Endothelial cell of umbilical vein (primary cell): ENCODE data around the gene BRINP2. TPM values are rescaled to one million over a fixed set of nuclear protein-coding genes. Genes with fewer than 3 reads are reported as not detected.

ENCODE experiments used
- BruUV-seq: library from RNA; stranded (reverse); fragments of 400-500 nt; replicated peaks from 2 replicates; lab custom pipeline; 2021; lab: Mats Ljungman, UMichigan
- CTCF ChIA-PET: fragments of 300-600, 350-600 bp; sonication (Branson Sonifier 250); formaldehyde crosslinking; loops from one replicate; lab custom pipeline; 2021; ENCODE audit warnings: antibody characterized with exemption, inconsistent platforms; lab: Charles Lee
- POLR2A ChIA-PET: fragments of 300-600, 350-600 bp; sonication (Branson Sonifier 250); formaldehyde crosslinking; loops from one replicate; lab custom pipeline; 2021; ENCODE audit warnings: antibody characterized with exemption, inconsistent platforms; lab: Charles Lee
- DNase-seq: peaks from one replicate; pipeline ENCODE4 v3.0.0-alpha.2; 2011; ENCODE audit warnings: low read depth, low spot score
- FAIRE-seq: peaks from 2 replicates; lab custom pipeline; 2011; peaks lifted over from hg19 to GRCh38; lab: Jason Lieb, UNC
- H2AFZ ChIP-seq: 2 replicates; pipeline ENCODE4 v1.6.0; 2012; ENCODE audit warnings: low read depth, low read length, control low read depth, inconsistent platforms
- H3K27ac ChIP-seq: 2 replicates; pipeline ENCODE4 v1.5.1; 2011; ENCODE audit warnings: low read depth, mild to moderate bottlenecking, control low read depth, low read length, moderate library complexity; ENCODE audit not compliant: insufficient read depth
- H3K27me3 ChIP-seq, 2 experiments: 2 replicates each; pipeline versions ENCODE4 v1.6.0 to v1.6.1; 2011; ENCODE audit warnings: low read length in 2 of 2, mixed read lengths in 1 of 2; ENCODE audit not compliant: control insufficient read depth in 2 of 2, insufficient read depth in 2 of 2
- H3K36me3 ChIP-seq, 2 experiments: 2 replicates in 1 of 2; 3 replicates in 1 of 2; pipeline ENCODE4 v1.5.1; 2011; ENCODE audit warnings: low read length in 2 of 2, mild to moderate bottlenecking in 1 of 2, moderate library complexity in 1 of 2; ENCODE audit not compliant: control insufficient read depth in 2 of 2, insufficient read depth in 2 of 2; ENCODE audit errors: extremely low read depth in 1 of 2
- H3K4me1 ChIP-seq: 3 replicates; pipeline ENCODE4 v1.5.1; 2011; ENCODE audit warnings: mild to moderate bottlenecking, low read length; ENCODE audit not compliant: control insufficient read depth, insufficient read depth; ENCODE audit errors: extremely low read depth
- H3K4me2 ChIP-seq: 2 replicates; pipeline ENCODE4 v1.6.1; 2011; ENCODE audit warnings: low read length, control low read depth, mixed read lengths; ENCODE audit not compliant: insufficient read depth
- H3K4me3 ChIP-seq, 3 experiments: fragments of 200-600 bp in 1 of 3; sonication (generic), shearing (Covaris generic) in 1 of 3; replicated peaks in 1 of 3; 2 replicates each; pipeline ENCODE4 v1.5.1; 2011 to 2016; ENCODE audit warnings: control low read depth in 3 of 3, low read length in 3 of 3, mild to moderate bottlenecking in 2 of 3, inconsistent platforms in 1 of 3, low read depth in 1 of 3, moderate library complexity in 1 of 3; ENCODE audit not compliant: insufficient read depth in 1 of 3
- H3K79me2 ChIP-seq: 2 replicates; pipeline ENCODE4 v1.6.0; 2012; ENCODE audit warnings: low read length, inconsistent platforms; ENCODE audit not compliant: control insufficient read depth, insufficient read depth
- H3K9ac ChIP-seq: replicated peaks from 2 replicates; pipeline ENCODE3; 2011; ENCODE audit warnings: low read length, control low read depth; ENCODE audit not compliant: insufficient read depth; ENCODE audit errors: extremely low read depth
- H3K9me1 ChIP-seq: replicated peaks from 3 replicates; pipeline ENCODE4 v1.6.0; 2011; ENCODE audit warnings: mild to moderate bottlenecking, low read length; ENCODE audit not compliant: control insufficient read depth, insufficient read depth; ENCODE audit errors: extremely low read depth
- H3K9me3 ChIP-seq: replicated peaks from 2 replicates; pipeline ENCODE4 v1.5.1; 2012; ENCODE audit warnings: low read length, inconsistent platforms; ENCODE audit not compliant: control insufficient read depth, insufficient read depth
- H4K20me1 ChIP-seq: replicated peaks from 2 replicates; pipeline ENCODE3; 2011; ENCODE audit warnings: mild to moderate bottlenecking, low read length; ENCODE audit not compliant: control insufficient read depth, insufficient read depth; ENCODE audit errors: extremely low read depth
- EZH2 ChIP-seq: IDR thresholded peaks from 2 replicates; pipeline ENCODE4 v1.6.1; 2012; ENCODE audit warnings: borderline replicate concordance, low read depth, mild to moderate bottlenecking, moderate library complexity, low read length, inconsistent platforms; ENCODE audit not compliant: severe bottlenecking
- FOS ChIP-seq: IDR thresholded peaks from 2 replicates; pipeline ENCODE4 v1.6.1; 2011; ENCODE audit warnings: mild to moderate bottlenecking, low read length, moderate library complexity, borderline replicate concordance; ENCODE audit not compliant: insufficient read depth
- GATA2 ChIP-seq: IDR thresholded peaks from 2 replicates; pipeline ENCODE4 v1.7.0; 2011; ENCODE audit warnings: low read depth, mild to moderate bottlenecking, moderate library complexity, mixed read lengths, low read length; ENCODE audit not compliant: insufficient read length, insufficient read depth
- JUN ChIP-seq: IDR thresholded peaks from 2 replicates; pipeline ENCODE4 v1.6.1; 2011; ENCODE audit warnings: borderline replicate concordance, low read depth; ENCODE audit not compliant: insufficient read length, insufficient read depth
- MYC ChIP-seq: IDR thresholded peaks from one replicate; pipeline ENCODE4 v1.6.1; 2011; ENCODE audit warnings: mild to moderate bottlenecking, low read depth, low read length
- POLR2A ChIP-seq: IDR thresholded peaks from 2 replicates; pipeline ENCODE4 v1.6.1; 2012; ENCODE audit warnings: low read depth, mild to moderate bottlenecking, control low read depth, low read length
- POLR2AphosphoS5 ChIP-seq: IDR thresholded peaks from 2 replicates; pipeline ENCODE4 v1.6.1; 2012; ENCODE audit warnings: low read depth, mild to moderate bottlenecking, control low read depth, low read length, moderate library complexity; ENCODE audit not compliant: insufficient read depth
- dilution Hi-C: fragments of 300-500 bp; cut with MboI; formaldehyde crosslinking; loops from one replicate; pipeline ENCODE4 v1.15.0; 2019; ENCODE audit warnings: low sequenced_read_pairs; ENCODE audit not compliant: extremely low pct_ligation_motif_present
- intact Hi-C: fragments of 100-400 bp; cut with micrococcal nuclease; formaldehyde crosslinking; loops from one replicate; pipeline ENCODE4 v1.10.0; 2022
- polyA plus RNA-seq, 4 experiments: library from polyadenylated mRNA; depleted of rRNA in 3 of 4; stranded (reverse) in 3 of 4; unstranded in 1 of 4; fragments of >200 nt; gene quantifications; 2 replicates each; pipeline versions ENCODE4 v1.2.1 to v1.2.3, GENCODE V29; 2011 to 2012; ENCODE audit warnings: missing spikeins in 1 of 4
- total RNA-seq: library from RNA; stranded (reverse); gene quantifications from 2 replicates; pipeline ENCODE4 v1.2.3, GENCODE V29; 2021
- TF ChIP-seq, protein P1 (sequence below), 2 donors: IDR thresholded peaks; 1 replicate in 1 of 2; 2 replicates in 1 of 2; pipeline ENCODE4 v1.5.1; 2011; ENCODE audit warnings: low read length in 2 of 2, mild to moderate bottlenecking in 2 of 2, moderate library complexity in 2 of 2, control low read depth in 1 of 2, inconsistent platforms in 1 of 2, low read depth in 1 of 2; ENCODE audit not compliant: insufficient read depth in 1 of 2; ENCODE audit errors: extremely low read depth in 1 of 2
- TF ChIP-seq, protein P2 (sequence below): IDR thresholded peaks from 2 replicates; pipeline ENCODE4 v1.6.1; 2011; ENCODE audit not compliant: insufficient read depth, insufficient read length

The BRINP2 gene
- total and polyA plus RNA-seq, 2 donors (not counting 3 experiments of a cell fraction or from before 2014, with no cell fraction given) = not detected

DNA sequence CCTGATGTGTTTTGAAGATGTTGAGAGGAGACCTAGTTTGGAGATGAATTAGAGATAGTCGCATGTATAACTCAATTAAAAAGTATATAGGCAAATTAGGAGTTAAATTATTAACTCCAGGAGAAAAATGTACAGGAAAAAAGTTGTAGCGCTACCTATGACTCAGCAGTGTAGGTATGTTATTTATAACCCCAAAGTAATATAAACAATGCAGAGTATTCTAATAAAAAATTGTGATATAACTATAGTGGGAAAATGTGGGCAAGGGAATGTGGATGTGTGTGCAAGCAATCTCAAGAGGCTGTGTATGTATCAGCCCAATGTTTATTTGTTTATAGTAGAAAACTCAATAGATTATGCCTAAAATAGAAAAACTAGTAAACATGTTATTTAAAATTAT, 144.5 kb downstream of the BRINP2 start:
- H2AFZ ChIP-seq = no peak overlapping the region
- DNase-seq = no peak
- POLR2A ChIA-PET = no interaction called here
- H3K9me1 ChIP-seq = no peaks in the 10 kb centered on the region
- no peaks in the 10 kb centered on the region for H3K4me1 ChIP-seq
- H4K20me1 ChIP-seq = no peaks in the 10 kb centered on the region
- H3K9ac ChIP-seq = no peak overlapping the region
- intact Hi-C loops (no loop called here), dilution Hi-C loops (no loop called here)
- no peaks in the 10 kb centered on the region for H3K79me2 ChIP-seq
- FAIRE-seq = no peak
- BruUV-seq = no TSS peak
- no peak overlapping the region for H3K4me2 ChIP-seq
- no peaks in the 10 kb centered on the region for H3K27me3 ChIP-seq
- no peaks in the 10 kb centered on the region for H3K36me3 ChIP-seq
- no peak overlapping the region for H3K27ac ChIP-seq
- CTCF ChIA-PET = no interaction called here
- no peaks in the 10 kb centered on the region for H3K9me3 ChIP-seq
- TF ChIP-seq GATA2 (no peak), POLR2AphosphoS5 (no peak), JUN (no peak), FOS (no peak), POLR2A (no peak), EZH2 (no peak), MYC (no peak)
- TF ChIP-seq, protein P1, sequence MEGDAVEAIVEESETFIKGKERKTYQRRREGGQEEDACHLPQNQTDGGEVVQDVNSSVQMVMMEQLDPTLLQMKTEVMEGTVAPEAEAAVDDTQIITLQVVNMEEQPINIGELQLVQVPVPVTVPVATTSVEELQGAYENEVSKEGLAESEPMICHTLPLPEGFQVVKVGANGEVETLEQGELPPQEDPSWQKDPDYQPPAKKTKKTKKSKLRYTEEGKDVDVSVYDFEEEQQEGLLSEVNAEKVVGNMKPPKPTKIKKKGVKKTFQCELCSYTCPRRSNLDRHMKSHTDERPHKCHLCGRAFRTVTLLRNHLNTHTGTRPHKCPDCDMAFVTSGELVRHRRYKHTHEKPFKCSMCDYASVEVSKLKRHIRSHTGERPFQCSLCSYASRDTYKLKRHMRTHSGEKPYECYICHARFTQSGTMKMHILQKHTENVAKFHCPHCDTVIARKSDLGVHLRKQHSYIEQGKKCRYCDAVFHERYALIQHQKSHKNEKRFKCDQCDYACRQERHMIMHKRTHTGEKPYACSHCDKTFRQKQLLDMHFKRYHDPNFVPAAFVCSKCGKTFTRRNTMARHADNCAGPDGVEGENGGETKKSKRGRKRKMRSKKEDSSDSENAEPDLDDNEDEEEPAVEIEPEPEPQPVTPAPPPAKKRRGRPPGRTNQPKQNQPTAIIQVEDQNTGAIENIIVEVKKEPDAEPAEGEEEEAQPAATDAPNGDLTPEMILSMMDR (IDR thresholded peaks at IDR 0.05; ENCODE audit: extremely low read depth in 1 of 2, insufficient read depth in 1 of 2, low read depth in 1 of 2, low read length in 2 of 2) = no peak
- TF ChIP-seq, protein P2, sequence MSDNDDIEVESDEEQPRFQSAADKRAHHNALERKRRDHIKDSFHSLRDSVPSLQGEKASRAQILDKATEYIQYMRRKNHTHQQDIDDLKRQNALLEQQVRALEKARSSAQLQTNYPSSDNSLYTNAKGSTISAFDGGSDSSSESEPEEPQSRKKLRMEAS = no peak
- H3K4me3 ChIP-seq = no peak overlapping the region
